Measurements from ENCODE around the gene ADGRG7.

Gene ADGRG7

DNA sequence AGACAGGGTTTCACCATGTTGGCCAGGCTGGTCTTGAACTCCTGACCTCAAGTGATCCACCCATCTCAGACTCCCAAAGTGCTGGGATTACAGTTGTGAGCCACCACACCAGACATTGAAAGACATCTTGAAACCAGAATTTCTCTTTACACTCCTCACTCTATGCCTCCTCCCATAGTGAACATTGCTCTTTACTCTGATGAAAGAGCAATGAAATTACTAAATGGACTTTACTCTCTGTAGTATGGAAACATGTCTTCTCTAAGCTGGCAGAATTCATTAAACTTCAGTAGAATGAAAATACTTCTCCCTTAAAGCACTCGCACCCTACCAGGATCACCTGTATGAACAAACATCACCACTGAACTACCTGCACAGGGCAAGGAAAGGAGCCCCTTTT is 72.1 kb downstream of the ADGRG7 start:
- Histone ChIP-seq H2AFZ (ENCODE audit: low read depth) (no peak overlapping the region), H3K27me3 (ENCODE audit: insufficient read depth, low read depth) (no peaks in the 10 kb centered on the region), H3K79me2 (ENCODE audit: insufficient read depth, low read depth) (no peaks in the 10 kb centered on the region), H3K27ac (no peak overlapping the region), H3K36me3 (ENCODE audit: insufficient read depth) (no peaks in the 10 kb centered on the region), H3K4me1 (ENCODE audit: low read depth, poor library complexity, severe bottlenecking) (no peaks in the 10 kb centered on the region), H4K20me1 (ENCODE audit: insufficient read depth) (no peaks in the 10 kb centered on the region), H3K4me3 (IDR thresholded peaks at IDR 0.05; ENCODE audit: insufficient read depth, low read depth, low read length) (no peak overlapping the region), H3K4me2 (no peak overlapping the region), H3K9ac (no peak overlapping the region)
- TF ChIP-seq, protein P1, sequence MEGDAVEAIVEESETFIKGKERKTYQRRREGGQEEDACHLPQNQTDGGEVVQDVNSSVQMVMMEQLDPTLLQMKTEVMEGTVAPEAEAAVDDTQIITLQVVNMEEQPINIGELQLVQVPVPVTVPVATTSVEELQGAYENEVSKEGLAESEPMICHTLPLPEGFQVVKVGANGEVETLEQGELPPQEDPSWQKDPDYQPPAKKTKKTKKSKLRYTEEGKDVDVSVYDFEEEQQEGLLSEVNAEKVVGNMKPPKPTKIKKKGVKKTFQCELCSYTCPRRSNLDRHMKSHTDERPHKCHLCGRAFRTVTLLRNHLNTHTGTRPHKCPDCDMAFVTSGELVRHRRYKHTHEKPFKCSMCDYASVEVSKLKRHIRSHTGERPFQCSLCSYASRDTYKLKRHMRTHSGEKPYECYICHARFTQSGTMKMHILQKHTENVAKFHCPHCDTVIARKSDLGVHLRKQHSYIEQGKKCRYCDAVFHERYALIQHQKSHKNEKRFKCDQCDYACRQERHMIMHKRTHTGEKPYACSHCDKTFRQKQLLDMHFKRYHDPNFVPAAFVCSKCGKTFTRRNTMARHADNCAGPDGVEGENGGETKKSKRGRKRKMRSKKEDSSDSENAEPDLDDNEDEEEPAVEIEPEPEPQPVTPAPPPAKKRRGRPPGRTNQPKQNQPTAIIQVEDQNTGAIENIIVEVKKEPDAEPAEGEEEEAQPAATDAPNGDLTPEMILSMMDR (conservative IDR thresholded peaks at IDR 0.05; ENCODE audit: low read depth, low read length) = no peak

GRCh38 chr3:100682056-100682853 is 72.9 kb downstream of the ADGRG7 start:
- no peak overlapping the region for H3K9ac ChIP-seq
- no peaks in the 10 kb centered on the region for H3K36me3 ChIP-seq (ENCODE audit: insufficient read depth)
- H3K79me2 ChIP-seq (ENCODE audit: insufficient read depth, low read depth) = no peaks in the 10 kb centered on the region
- no peak overlapping the region for H3K27ac ChIP-seq
- no peaks in the 10 kb centered on the region for H3K27me3 ChIP-seq (ENCODE audit: insufficient read depth, low read depth)
- no peaks in the 10 kb centered on the region for H3K4me1 ChIP-seq (ENCODE audit: low read depth, poor library complexity, severe bottlenecking)
- H3K4me3 ChIP-seq (IDR thresholded peaks at IDR 0.05; ENCODE audit: insufficient read depth, low read depth, low read length) = no peak overlapping the region
- TF ChIP-seq, protein P1 (conservative IDR thresholded peaks at IDR 0.05; ENCODE audit: low read depth, low read length) = no peak
- no peaks in the 10 kb centered on the region for H4K20me1 ChIP-seq (ENCODE audit: insufficient read depth)
- H3K4me2 ChIP-seq = no peak overlapping the region
- H2AFZ ChIP-seq (ENCODE audit: low read depth) = no peak overlapping the region

DNA sequence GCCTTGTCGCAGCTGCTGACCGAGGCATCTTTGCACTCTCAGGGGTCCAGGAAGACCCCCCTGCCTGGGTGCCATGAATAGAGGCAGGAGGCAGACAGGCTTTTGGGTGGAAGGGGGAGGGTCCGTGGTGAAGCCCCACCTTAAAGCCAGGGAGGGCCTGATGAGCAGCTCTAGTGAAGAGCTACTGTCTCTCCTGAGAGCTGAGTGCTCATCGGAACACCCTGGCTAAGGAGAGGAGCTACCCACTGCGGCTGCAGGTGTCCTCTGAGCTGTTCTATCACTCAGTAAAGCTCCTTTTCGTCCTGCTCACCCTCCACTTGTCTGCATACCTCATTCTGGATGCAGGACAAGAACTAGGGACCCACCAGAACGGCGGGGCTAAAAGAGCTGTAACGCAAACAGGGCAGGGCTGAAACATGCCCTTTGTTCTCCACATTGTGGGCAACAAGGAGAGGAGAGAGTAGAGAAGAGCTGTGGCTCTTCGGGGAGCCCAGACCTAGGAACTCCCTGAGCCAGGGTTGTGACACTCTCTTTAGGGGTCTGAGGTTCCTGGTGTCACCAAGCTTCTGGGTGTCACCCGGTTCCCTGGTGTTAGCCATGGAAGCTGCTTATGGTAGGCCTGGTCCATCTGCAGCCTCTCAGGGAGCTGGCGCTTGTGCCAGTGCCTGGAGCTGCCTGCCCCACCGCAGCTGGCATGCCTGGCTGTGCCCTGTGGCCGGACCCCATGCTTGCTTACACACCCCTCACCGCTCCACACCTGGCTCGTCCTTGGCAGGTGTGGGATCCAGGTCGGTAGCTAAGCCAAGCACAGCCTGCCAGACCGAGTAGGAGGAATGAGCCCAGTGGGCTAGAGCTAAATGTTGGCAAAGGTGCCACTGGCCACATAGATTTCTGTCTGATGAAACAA is 73.7 kb downstream of the ADGRG7 start:
- H3K4me1 ChIP-seq (ENCODE audit: low read depth, poor library complexity, severe bottlenecking) = no peaks in the 10 kb centered on the region
- no peak overlapping the region for H3K27ac ChIP-seq
- H3K79me2 ChIP-seq (ENCODE audit: insufficient read depth, low read depth) = no peaks in the 10 kb centered on the region
- TF ChIP-seq, protein P1 (conservative IDR thresholded peaks at IDR 0.05; ENCODE audit: low read depth, low read length) = no peak
- no peaks in the 10 kb centered on the region for H4K20me1 ChIP-seq (ENCODE audit: insufficient read depth)
- no peaks in the 10 kb centered on the region for H3K27me3 ChIP-seq (ENCODE audit: insufficient read depth, low read depth)
- H3K4me3 ChIP-seq (IDR thresholded peaks at IDR 0.05; ENCODE audit: insufficient read depth, low read depth, low read length) = no peak overlapping the region
- no peak overlapping the region for H3K9ac ChIP-seq
- no peak overlapping the region for H3K4me2 ChIP-seq
- H3K36me3 ChIP-seq (ENCODE audit: insufficient read depth) = no peaks in the 10 kb centered on the region
- H2AFZ ChIP-seq (ENCODE audit: low read depth) = no peak overlapping the region

- Histone ChIP-seq H3K27me3 (ENCODE audit: insufficient read depth, low read depth) (no peaks in the 10 kb centered on the region), H3K4me2 (no peak overlapping the region), H3K9ac (no peak overlapping the region), H3K27ac (no peak overlapping the region), H3K4me1 (ENCODE audit: low read depth, poor library complexity, severe bottlenecking) (no peaks in the 10 kb centered on the region), H3K79me2 (ENCODE audit: insufficient read depth, low read depth) (no peaks in the 10 kb centered on the region), H3K4me3 (IDR thresholded peaks at IDR 0.05; ENCODE audit: insufficient read depth, low read depth, low read length) (no peak overlapping the region), H2AFZ (ENCODE audit: low read depth) (no peak overlapping the region), H3K36me3 (ENCODE audit: insufficient read depth) (no peaks in the 10 kb centered on the region), H4K20me1 (ENCODE audit: insufficient read depth) (no peaks in the 10 kb centered on the region)
- TF ChIP-seq, protein P1 (conservative IDR thresholded peaks at IDR 0.05; ENCODE audit: low read depth, low read length) = no peak
Observed at GRCh38 chr3:100693225-100693624, 83.8 kb downstream of the ADGRG7 start.
